ENCODE data around the gene SEPTIN10.

GRCh38 chr2:109497911-109498870, 115.6 kb downstream of the SEPTIN10 start:
- no peak for TF ChIP-seq CTCF (IDR thresholded peaks at IDR 0.05; ENCODE audit: poor library complexity, severe bottlenecking)
- TF ChIP-seq EP300 (conservative IDR thresholded peaks at IDR 0.05; ENCODE audit: poor library complexity, severe bottlenecking) = no peak
- TF ChIP-seq EZH2 (IDR thresholded peaks at IDR 0.05; ENCODE audit: borderline replicate concordance, insufficient read depth, low read length, poor library complexity, severe bottlenecking) = no peak
